Caki2 (cell line): ENCODE data around the gene KCNJ14. TPM values are rescaled to one million over a fixed set of nuclear protein-coding genes. Genes with fewer than 3 reads are reported as not detected.

Experiments used
- DNase-seq: peaks from one replicate; pipeline ENCODE4 v3.0.0-alpha.2; 2015; ENCODE audit warnings: low read depth
- in situ Hi-C: cut with HindIII; loops from 2 replicates; pipeline ENCODE4 v1.10.0; 2016; ENCODE audit warnings: low sequenced_read_pairs, low pct_unique_long_range_greater_than_20kb, mixed read lengths
- total RNA-seq: library from RNA; depleted of rRNA; stranded (reverse); fragments of >200 nt; shearing (Covaris generic); gene quantifications from 2 replicates; pipeline ENCODE4 v1.2.3, GENCODE V29; 2014; ENCODE audit warnings: low replicate concordance

KCNJ14 gene
- total RNA-seq, 1 experiment from 2014 or later = 0.37 TPM

DNA sequence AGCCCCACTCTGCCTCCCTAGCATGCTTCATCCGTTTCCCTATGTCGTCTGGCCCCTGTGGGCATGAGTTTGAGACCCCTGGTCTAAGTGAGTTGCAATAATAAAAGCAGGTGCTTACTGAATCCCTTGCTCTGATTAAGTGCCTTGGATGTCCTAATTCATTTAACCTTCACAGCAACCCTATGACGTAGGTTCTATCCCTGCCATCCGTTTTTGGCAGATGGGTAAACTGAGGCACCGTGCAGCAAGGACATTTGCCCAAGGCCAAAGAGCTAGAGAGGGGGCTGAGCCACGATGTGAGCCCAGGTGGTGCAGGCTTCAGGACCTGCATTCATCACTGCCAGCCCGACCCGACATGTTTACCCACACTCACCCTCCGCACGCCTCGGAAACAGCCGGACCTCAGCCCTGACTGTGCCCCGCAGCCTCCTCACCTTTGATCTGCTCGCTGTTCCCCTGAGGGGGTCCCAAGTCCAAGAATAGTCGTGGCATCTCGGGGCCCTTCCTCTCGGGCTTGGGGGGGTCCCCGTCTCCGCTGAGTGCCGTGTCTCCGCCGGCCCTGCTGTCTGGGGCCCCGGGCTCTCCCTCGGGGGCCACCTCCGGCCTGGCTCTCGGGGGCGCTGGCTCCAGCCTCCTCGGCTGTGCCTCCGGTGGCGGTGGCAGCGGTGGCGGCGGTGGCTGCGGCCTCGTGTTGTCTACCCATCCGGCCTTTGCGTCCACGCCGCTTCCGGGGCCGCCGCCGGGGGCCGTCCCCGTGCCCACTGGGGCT is 41.8 kb downstream of the KCNJ14 start:
- no peak for DNase-seq
- in situ Hi-C loops = no loop called here

DNA sequence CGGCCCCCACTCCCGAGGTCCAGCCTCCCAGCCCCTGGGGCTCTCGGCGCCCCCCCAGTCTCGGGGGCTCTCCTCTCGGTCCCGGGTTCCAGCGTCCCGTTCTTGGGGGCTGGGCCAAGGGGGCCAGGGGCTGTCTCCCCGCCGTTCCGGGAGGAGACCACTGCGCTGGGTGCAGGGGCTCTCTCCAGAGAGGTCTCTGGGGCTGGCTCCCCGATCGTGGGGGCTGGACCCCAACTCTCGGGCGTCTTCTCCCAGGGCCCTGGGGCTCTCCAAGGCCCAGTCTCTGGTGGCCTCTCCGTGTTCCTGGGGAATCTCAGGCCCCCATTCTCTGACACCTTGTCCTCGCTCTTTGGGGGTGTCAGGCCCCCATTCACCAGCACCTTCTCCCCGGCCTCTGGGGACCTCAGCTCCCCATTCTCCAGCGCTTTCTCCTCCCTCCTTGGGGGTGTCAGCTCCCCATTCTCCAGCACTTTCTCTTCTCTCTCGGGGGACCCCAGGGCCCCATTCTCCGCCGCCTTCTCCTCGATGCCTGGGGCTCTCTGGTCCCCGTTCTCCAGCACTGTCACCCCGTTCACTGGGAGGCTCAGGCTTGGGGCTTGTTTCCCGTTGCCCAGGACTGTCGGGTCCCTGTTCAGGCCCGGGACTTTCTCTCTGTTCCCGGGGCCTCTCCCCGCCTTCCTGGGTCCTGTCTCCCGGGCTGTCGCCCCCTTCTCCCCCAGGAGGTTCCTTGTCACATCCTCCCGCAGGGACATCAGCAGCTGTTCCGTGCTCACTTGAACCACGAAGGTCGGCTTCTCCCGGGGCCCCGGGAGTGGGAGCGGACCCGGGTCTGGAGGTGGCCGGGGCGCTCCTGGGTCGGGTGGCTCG is 42.6 kb downstream of the KCNJ14 start:
- in situ Hi-C loops = no loop called here
- no peak for DNase-seq

- in situ Hi-C loops = no loop called here
- DNase-seq = no peak
These were observed 43.4 kb downstream of the KCNJ14 start for GRCh38 chr19:48498595-48499311.

GRCh38 chr19:48499316-48500090 is 44.1 kb downstream of the KCNJ14 start:
- DNase-seq = no peak
- in situ Hi-C loops = no loop called here

GRCh38 chr19:48500830-48501493 is 45.6 kb downstream of the KCNJ14 start:
- in situ Hi-C loops = no loop called here
- no peak for DNase-seq

GRCh38 chr19:48501494-48502349 is 46.3 kb downstream of the KCNJ14 start:
- in situ Hi-C loops = no loop called here
- DNase-seq = peak; percentile 99

- in situ Hi-C loops = no loop called here
- DNase-seq = no peak
These were observed 47.1 kb downstream of the KCNJ14 start for GRCh38 chr19:48502350-48503018.

- DNase-seq = peak; percentile 46
- in situ Hi-C loops = no loop called here
These were observed 50.9 kb downstream of the KCNJ14 start for GRCh38 chr19:48506138-48506733.

- DNase-seq = no peak
- in situ Hi-C loops = no loop called here
These were observed 52.6 kb downstream of the KCNJ14 start for GRCh38 chr19:48507911-48508439.

- in situ Hi-C loops = no loop called here
- no peak for DNase-seq
These were observed 53.5 kb downstream of the KCNJ14 start for GRCh38 chr19:48508729-48509411.

- DNase-seq = no peak
- in situ Hi-C loops = no loop called here
These were observed 54.3 kb downstream of the KCNJ14 start for GRCh38 chr19:48509467-48510194.

DNA sequence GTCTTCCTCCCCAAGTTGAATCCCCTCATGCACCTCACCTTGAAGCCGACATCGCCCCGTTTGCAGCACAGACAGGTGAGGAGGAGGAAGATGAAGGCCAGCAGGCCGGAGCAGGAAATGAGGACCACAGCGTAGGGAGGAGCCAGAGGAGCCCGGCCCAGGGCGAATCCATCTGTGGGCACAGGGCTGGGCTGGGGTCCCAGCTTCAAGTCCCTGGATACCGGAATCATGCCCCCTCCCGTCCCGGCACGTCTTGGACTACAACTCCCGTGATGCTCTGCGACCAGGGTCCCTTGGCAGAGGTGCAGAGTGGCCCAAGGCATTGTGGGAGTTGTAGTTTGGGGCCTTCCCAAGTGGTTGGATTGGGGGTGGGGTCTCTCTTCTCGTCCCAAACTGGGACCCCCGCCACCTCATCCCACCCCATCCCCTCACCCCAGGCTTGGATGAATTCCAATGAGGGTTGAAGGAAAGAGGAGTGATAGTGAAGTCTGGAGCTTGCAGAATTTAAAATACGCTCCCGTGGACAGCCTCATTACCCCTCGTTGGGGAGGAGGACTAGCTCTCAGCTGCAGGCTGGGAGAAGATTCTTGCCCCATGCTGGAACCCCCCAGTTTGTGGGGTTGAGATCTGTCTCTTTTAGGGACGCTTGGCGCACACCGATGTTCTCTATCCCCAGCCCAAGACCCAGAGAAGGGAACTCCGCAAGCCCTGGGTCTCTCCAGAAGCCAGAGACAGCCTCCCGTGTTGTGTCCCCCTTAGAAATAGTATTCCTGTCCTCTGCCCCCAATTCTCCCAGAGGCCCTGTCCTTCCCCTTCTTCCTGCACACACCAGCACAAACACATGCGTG is 55.3 kb downstream of the KCNJ14 start:
- DNase-seq = no peak
- in situ Hi-C loops = no loop called here

DNA sequence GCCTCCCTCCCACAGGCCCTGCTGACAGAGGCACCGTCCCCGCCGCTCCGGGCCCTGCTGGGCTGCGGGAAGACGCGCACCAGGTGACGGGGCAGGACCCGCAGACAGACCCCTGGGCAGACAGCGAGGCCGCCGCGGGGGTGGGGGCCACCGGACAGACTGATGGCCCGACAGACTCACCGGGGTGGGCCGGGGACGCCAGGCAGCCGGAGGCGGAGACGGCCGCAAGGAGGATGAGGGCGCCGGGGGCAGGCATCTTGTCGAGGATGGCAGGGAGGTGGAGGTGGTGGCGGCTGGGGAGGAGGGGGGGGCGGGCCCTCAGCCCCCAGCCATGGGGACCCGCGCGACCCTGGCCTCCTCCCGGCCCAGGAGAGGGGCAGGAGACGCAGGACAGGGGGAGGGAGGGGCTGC is 56.0 kb downstream of the KCNJ14 start:
- no peak for DNase-seq
- in situ Hi-C loops = no loop called here
